ENCODE data around the gene PAX3. TPM values are rescaled to one million over a fixed set of nuclear protein-coding genes. Genes with fewer than 3 reads are reported as not detected.
A peak's percentile ranks its signal among the peaks of the same experiment; 100 is the strongest.

PAX3 gene
- total RNA-seq, 1 experiment from 2014 or later, result 117 TPM

DNA sequence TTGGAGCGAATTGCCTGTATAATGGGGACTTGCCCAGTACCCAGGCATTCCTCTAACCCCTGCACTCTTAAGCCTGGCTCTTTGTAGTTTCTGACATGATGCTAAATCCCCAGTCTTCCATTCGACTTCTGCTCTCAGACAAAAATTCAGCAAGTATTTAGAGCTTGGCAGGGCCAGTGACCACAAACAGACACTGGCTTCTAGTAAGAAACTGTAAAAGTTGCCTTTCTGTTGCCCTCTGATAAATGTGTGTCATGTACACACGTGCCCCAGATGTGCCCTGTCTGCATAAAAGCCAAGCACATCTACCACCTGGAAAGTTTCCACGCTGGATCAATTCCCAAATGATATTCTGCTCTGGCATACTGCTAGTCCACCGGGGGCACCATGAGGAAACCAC lies 18.0 kb downstream of the PAX3 start:
- Histone ChIP-seq H3K9me3 (replicated peaks) (no peaks in the 10 kb centered on the region), H3K4me1 (peaks cover 43% of the 10 kb centered on the region), H3K27me3 (no peaks in the 10 kb centered on the region), H3K4me3 (no peak overlapping the region), H3K27ac (no peak overlapping the region), H3K36me3 (peaks cover 74% of the 10 kb centered on the region)
- no peak for DNase-seq

GRCh38 chr2:222272446-222273015 lies 26.3 kb downstream of the PAX3 start:
- no peaks in the 10 kb centered on the region for H3K27me3 ChIP-seq
- no peak overlapping the region for H3K27ac ChIP-seq
- H3K9me3 ChIP-seq (replicated peaks), result no peaks in the 10 kb centered on the region
- peaks cover 98% of the 10 kb centered on the region for H3K36me3 ChIP-seq
- no peak overlapping the region for H3K4me3 ChIP-seq
- no peak for DNase-seq
- H3K4me1 ChIP-seq, result peaks cover 29% of the 10 kb centered on the region

DNA sequence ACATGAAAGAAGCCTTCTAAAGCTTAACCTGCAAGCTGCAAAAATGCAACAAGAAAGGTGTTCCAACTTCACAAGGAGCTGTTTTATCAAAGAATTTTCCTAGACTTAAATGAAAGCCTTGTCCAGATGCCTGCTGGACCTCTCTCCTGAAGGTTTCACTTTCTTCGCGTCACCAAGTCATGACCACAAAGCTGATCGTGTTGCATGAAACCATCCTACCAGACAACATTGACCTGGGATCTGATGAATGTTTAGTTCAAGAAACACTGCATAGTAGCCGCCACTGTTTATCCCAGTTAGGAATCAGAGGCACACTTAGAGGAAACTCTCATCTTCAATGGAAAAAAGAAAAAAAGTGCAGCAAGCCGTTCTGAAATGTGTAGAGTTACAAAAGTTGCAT lies 26.9 kb downstream of the PAX3 start:
- DNase-seq, result peak in 1 of 2 experiments; percentile 51

GRCh38 chr2:222270396-222270795 lies 28.4 kb downstream of the PAX3 start:
- Histone ChIP-seq H3K36me3 (peaks cover 90% of the 10 kb centered on the region), H3K4me1 (peaks cover 29% of the 10 kb centered on the region), H3K4me3 (no peak overlapping the region), H3K27ac (no peak overlapping the region), H3K9me3 (replicated peaks) (no peaks in the 10 kb centered on the region), H3K27me3 (no peaks in the 10 kb centered on the region)
- DNase-seq, result no peak

More for the DNA sequence above, 26.9 kb downstream of the PAX3 start:
- Histone ChIP-seq H3K9me3 (replicated peaks) (no peaks in the 10 kb centered on the region), H3K4me1 (peaks cover 29% of the 10 kb centered on the region), H3K27me3 (no peaks in the 10 kb centered on the region), H3K4me3 (no peak overlapping the region), H3K27ac (no peak overlapping the region), H3K36me3 (peaks cover 98% of the 10 kb centered on the region)

- Histone ChIP-seq H3K4me3 (no peak overlapping the region), H3K4me1 (peaks cover 29% of the 10 kb centered on the region), H3K27me3 (no peaks in the 10 kb centered on the region), H3K27ac (no peak overlapping the region), H3K36me3 (peaks cover 88% of the 10 kb centered on the region), H3K9me3 (replicated peaks) (no peaks in the 10 kb centered on the region)
- DNase-seq, result no peak
These were observed 29.7 kb downstream of the PAX3 start for GRCh38 chr2:222269132-222269531.

- no peak overlapping the region for H3K4me3 ChIP-seq
- peaks cover 88% of the 10 kb centered on the region for H3K36me3 ChIP-seq
- no peak for DNase-seq
- H3K4me1 ChIP-seq, result peaks cover 29% of the 10 kb centered on the region
- no peak overlapping the region for H3K27ac ChIP-seq
- no peaks in the 10 kb centered on the region for H3K27me3 ChIP-seq
- no peaks in the 10 kb centered on the region for H3K9me3 ChIP-seq (replicated peaks)
These were observed 30.3 kb downstream of the PAX3 start for GRCh38 chr2:222268311-222268990.

GRCh38 chr2:222264791-222265320 lies 33.9 kb downstream of the PAX3 start:
- no peak overlapping the region for H3K27ac ChIP-seq
- no peak overlapping the region for H3K4me3 ChIP-seq
- DNase-seq, result no peak
- no peaks in the 10 kb centered on the region for H3K27me3 ChIP-seq
- peaks cover 59% of the 10 kb centered on the region for H3K36me3 ChIP-seq
- H3K9me3 ChIP-seq (replicated peaks), result no peaks in the 10 kb centered on the region
- peaks cover 4% of the 10 kb centered on the region; the same call in 1 of the 2 replicates for H3K4me1 ChIP-seq

DNA sequence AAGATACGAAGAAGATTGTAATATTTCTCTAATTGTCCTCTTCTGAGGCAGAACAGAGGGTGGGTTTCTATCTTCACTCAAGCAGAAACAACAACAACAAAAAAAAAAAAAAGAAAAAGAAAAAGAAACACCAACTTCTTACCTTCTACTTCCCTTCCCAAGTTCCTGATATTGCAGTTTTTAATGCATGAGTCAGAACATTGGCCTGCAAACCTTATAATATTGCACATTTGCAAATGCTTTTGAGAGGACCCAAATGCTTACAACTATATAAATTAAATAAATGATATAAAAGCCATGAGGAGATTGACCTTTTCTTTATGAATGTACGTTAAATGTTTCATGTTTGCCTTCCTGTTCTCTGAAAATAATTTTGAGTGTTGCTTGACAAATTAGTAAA lies 37.3 kb downstream of the PAX3 start:
- no peaks in the 10 kb centered on the region for H3K9me3 ChIP-seq (replicated peaks)
- H3K27ac ChIP-seq, result no peak overlapping the region
- no peak overlapping the region for H3K4me3 ChIP-seq
- peaks cover 4% of the 10 kb centered on the region; the same call in 1 of the 2 replicates for H3K4me1 ChIP-seq
- H3K36me3 ChIP-seq, result peaks cover 39% of the 10 kb centered on the region
- no peaks in the 10 kb centered on the region for H3K27me3 ChIP-seq
- DNase-seq, result no peak

DNA sequence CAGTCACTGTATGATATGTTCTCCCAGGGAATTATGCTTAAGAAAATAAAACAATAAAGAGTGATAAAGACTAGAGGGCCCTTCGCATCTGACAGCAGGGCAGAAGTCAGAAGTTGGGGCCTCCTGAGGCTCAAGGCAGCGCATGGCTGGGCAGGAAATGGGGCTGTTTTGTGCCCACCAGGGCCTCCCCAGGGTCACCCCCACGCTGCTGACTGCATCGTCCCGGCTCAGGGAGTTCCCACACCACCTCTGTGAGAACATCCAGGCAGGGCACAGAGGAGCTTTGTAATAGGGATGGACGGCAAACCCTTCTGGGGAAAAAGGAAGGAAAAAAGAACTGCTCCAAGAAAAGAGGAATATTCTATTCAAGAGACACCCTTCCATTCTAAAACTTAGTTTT lies 41.2 kb downstream of the PAX3 start:
- Histone ChIP-seq H3K27ac (no peak overlapping the region), H3K27me3 (no peaks in the 10 kb centered on the region), H3K36me3 (peaks cover 34% of the 10 kb centered on the region), H3K9me3 (replicated peaks) (no peaks in the 10 kb centered on the region), H3K4me1 (peaks cover 7% of the 10 kb centered on the region), H3K4me3 (no peak overlapping the region)
- no peak for DNase-seq

DNA sequence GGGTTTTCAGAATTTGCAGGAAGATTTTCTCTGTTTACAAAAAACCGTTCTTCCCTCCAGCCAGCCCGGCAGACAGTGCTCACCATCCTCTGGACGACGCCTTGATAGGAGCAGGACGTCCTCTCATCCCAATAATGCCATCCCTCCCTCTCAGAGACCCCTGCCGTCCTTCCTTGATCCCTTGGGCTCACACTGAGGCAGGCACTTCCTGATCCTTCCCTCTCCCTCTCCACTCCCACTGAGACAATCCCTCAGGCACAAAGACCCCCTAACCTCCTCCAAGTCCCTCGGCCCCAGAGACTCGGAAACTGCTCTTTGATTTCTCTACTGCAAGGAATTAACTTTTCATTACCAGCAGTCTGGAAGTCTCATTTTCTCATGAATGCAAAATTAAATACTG lies 42.5 kb downstream of the PAX3 start:
- Histone ChIP-seq H3K4me3 (no peak overlapping the region), H3K4me1 (peaks cover 6% of the 10 kb centered on the region; the same call in 1 of the 2 replicates), H3K9me3 (replicated peaks) (no peaks in the 10 kb centered on the region; the same call in 1 of the 2 replicates), H3K27ac (no peak overlapping the region), H3K36me3 (peaks cover 33% of the 10 kb centered on the region), H3K27me3 (no peaks in the 10 kb centered on the region)
- DNase-seq, result no peak

DNA sequence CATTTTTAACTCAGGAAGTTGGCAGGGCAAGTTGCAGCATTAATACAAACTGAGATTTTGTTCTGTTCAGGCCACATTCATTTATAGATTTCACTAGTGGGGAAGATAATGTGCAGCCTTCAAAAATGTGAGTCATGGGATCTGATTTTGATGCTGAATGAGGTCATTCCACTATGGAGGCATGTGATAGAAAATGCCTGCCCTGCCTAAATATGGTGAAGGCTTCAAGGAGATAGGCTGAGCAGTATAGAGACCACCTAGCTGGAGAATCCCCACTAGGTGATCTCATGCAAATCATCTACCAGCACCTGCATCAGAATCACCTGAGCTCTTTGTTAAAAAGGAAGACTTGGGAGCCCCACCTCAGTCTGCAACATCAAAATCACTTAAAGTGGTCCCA lies 43.7 kb downstream of the PAX3 start:
- Histone ChIP-seq H3K4me3 (no peak overlapping the region), H3K4me1 (peaks cover 6% of the 10 kb centered on the region; the same call in 1 of the 2 replicates), H3K27me3 (no peaks in the 10 kb centered on the region), H3K36me3 (peaks cover 41% of the 10 kb centered on the region), H3K9me3 (replicated peaks) (no peaks in the 10 kb centered on the region; the same call in 1 of the 2 replicates), H3K27ac (no peak overlapping the region)
- DNase-seq, result no peak

DNA sequence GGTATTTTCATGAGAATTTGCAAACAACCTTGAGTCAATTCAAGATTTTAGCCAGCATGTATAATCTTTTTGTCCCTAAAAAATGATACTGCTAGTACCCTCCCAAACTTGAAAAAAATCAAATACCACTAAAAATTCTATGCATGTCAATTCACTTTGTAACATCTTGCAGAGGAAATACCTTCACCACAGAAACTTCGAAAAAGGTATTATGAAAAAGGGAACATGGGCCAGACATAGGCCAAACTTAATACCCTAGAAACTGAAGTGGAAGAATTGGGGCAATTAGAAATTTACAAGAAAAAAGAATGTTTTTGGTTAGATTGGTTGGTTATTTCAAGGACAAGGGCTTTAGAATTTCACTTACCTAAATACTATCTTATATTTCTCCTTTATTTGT lies 48.5 kb downstream of the PAX3 start:
- no peak overlapping the region for H3K4me3 ChIP-seq
- no peak for DNase-seq
- H3K27ac ChIP-seq, result no peak overlapping the region
- no peaks in the 10 kb centered on the region for H3K27me3 ChIP-seq
- H3K4me1 ChIP-seq, result peaks cover 6% of the 10 kb centered on the region; the same call in 1 of the 2 replicates
- H3K36me3 ChIP-seq, result peaks cover 45% of the 10 kb centered on the region
- H3K9me3 ChIP-seq (replicated peaks), result no peaks in the 10 kb centered on the region; the same call in 1 of the 2 replicates

DNA sequence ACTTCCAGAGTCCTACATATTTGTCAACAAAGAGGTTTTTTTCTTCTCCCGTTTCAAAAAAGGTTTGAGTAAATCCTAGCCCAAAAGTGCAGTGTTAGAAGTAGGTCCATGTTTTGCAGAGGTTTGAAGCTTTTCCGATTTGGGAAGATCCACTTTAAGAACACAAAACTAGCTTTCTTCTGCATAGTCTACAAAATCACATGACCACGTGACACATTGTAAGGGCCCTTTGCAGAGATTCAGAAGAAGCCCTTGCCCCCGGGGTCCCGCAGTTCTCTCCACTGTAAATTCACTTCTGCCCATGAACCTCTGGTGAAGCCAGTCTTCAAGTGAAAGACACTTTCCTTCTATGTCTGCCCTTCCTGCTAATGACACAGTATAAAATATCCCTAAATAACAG lies 49.4 kb downstream of the PAX3 start:
- Histone ChIP-seq H3K27ac (no peak overlapping the region), H3K9me3 (replicated peaks) (no peaks in the 10 kb centered on the region; the same call in 1 of the 2 replicates), H3K4me3 (no peak overlapping the region), H3K4me1 (peaks cover 6% of the 10 kb centered on the region; the same call in 1 of the 2 replicates), H3K36me3 (peaks cover 48% of the 10 kb centered on the region), H3K27me3 (no peaks in the 10 kb centered on the region)
- no peak for DNase-seq

DNA sequence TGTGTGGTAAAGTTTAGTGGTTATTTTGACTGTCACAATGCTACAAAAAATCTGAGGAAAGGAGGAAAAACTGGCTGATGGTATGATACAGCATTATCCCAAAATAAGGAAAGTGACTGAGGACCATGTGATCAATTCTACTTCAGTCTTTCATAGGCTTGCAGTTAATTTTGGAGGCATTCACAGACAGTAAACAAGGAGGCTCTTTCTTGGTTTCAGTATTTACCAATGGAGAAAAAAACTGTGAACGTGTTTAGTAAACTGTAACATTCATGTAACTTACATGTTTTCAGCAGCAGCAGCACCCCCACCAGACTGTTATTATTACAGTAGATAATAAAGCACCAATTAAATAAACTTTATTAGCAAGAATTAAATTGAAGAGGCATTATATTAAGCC lies 50.0 kb downstream of the PAX3 start:
- no peak overlapping the region for H3K27ac ChIP-seq
- no peak overlapping the region for H3K4me3 ChIP-seq
- peaks cover 47% of the 10 kb centered on the region for H3K36me3 ChIP-seq
- no peaks in the 10 kb centered on the region for H3K27me3 ChIP-seq
- H3K9me3 ChIP-seq (replicated peaks), result no peaks in the 10 kb centered on the region; the same call in 1 of the 2 replicates
- no peak for DNase-seq
- H3K4me1 ChIP-seq, result peaks cover 3% of the 10 kb centered on the region; the same call in 1 of the 2 replicates

- DNase-seq, result no peak
- Histone ChIP-seq H3K27me3 (no peaks in the 10 kb centered on the region), H3K4me1 (peaks cover 3% of the 10 kb centered on the region; the same call in 1 of the 2 replicates), H3K36me3 (peaks cover 46% of the 10 kb centered on the region), H3K9me3 (replicated peaks) (no peaks in the 10 kb centered on the region; the same call in 1 of the 2 replicates), H3K4me3 (no peak overlapping the region), H3K27ac (no peak overlapping the region)
These were observed 50.5 kb downstream of the PAX3 start for GRCh38 chr2:222248256-222248655.

Data from SJCRH30 (cell line).